Liver (tissue), 9 donors: ENCODE data around the gene PPM1E. TPM values are rescaled to one million over a fixed set of nuclear protein-coding genes. Genes with fewer than 3 reads are reported as not detected.

Experiments used
- DNase-seq: peaks from one replicate; pipeline ENCODE4 v3.0.0-alpha.2; 2017; ENCODE audit warnings: low spot score
- H3K27ac ChIP-seq, 2 donors: one replicate each; pipeline ENCODE4 v1.7.0; 2013; ENCODE audit warnings: inconsistent platforms in 2 of 2, low read length in 2 of 2, control low read depth in 1 of 2, low read depth in 1 of 2, mild to moderate bottlenecking in 1 of 2
- H3K27me3 ChIP-seq, 4 donors: one replicate each; pipeline versions ENCODE4 v1.6.1 to v1.7.0; 2013; ENCODE audit warnings: low read length in 3 of 4, inconsistent platforms in 1 of 4, mild to moderate bottlenecking in 1 of 4, moderate library complexity in 1 of 4; ENCODE audit not compliant: control insufficient read depth in 4 of 4, insufficient read depth in 4 of 4
- H3K36me3 ChIP-seq, 4 donors: one replicate each; pipeline versions ENCODE4 v1.6.1 to v1.7.0; 2013; ENCODE audit warnings: low read length in 3 of 4, mild to moderate bottlenecking in 3 of 4, low read depth in 1 of 4, moderate library complexity in 1 of 4; ENCODE audit not compliant: control insufficient read depth in 4 of 4, insufficient read depth in 3 of 4
- H3K4me1 ChIP-seq, 4 donors: one replicate each; pipeline versions ENCODE4 v1.6.1 to v1.7.0; 2013; ENCODE audit warnings: low read length in 3 of 4, mild to moderate bottlenecking in 3 of 4, moderate library complexity in 1 of 4; ENCODE audit not compliant: control insufficient read depth in 4 of 4, insufficient read depth in 4 of 4
- H3K4me3 ChIP-seq, 3 donors: one replicate each; pipeline versions ENCODE4 v1.6.1 to v1.7.0; 2013; ENCODE audit warnings: low read length in 3 of 3, control low read depth in 1 of 3, low read depth in 1 of 3, mild to moderate bottlenecking in 1 of 3
- H3K9ac ChIP-seq, 2 donors: one replicate each; pipeline ENCODE4 v1.7.0; 2013; ENCODE audit warnings: low read length in 2 of 2, mild to moderate bottlenecking in 2 of 2, moderate library complexity in 2 of 2, control low read depth in 1 of 2, low read depth in 1 of 2
- H3K9me3 ChIP-seq, 4 donors: one replicate each; pipeline versions ENCODE4 v1.6.1 to v1.7.0; 2013; ENCODE audit warnings: low read length in 3 of 4; ENCODE audit not compliant: control insufficient read depth in 4 of 4
- CTCF ChIP-seq: fragments of 150-350 bp; IDR thresholded peaks from 2 replicates; pipeline ENCODE4 v1.5.1; 2017; ENCODE audit warnings: improper control_type of control experiment, low read depth, low read length; ENCODE audit not compliant: missing input control
- FOXA1 ChIP-seq: IDR thresholded peaks from 2 replicates; pipeline ENCODE4 v1.6.1; 2016; ENCODE audit warnings: antibody characterized with exemption
- GABPA ChIP-seq, 2 donors: IDR thresholded peaks in 1 of 2; conservative IDR thresholded peaks in 1 of 2; 2 replicates each; pipeline ENCODE4 v1.6.1; 2016; ENCODE audit warnings: antibody characterized with exemption in 2 of 2, mild to moderate bottlenecking in 1 of 2, moderate library complexity in 1 of 2
- HNF4A ChIP-seq, 2 donors: conservative IDR thresholded peaks; 2 replicates each; pipeline ENCODE4 v1.6.1; 2016; ENCODE audit warnings: antibody characterized with exemption in 2 of 2, mild to moderate bottlenecking in 2 of 2
- HNF4G ChIP-seq: IDR thresholded peaks from 2 replicates; pipeline ENCODE4 v1.6.1; 2016; ENCODE audit warnings: antibody characterized with exemption
- JUND ChIP-seq, 2 donors: IDR thresholded peaks; 2 replicates each; pipeline ENCODE4 v1.6.1; 2016; ENCODE audit warnings: antibody characterized with exemption in 2 of 2
- MAX ChIP-seq: IDR thresholded peaks from 2 replicates; pipeline ENCODE4 v1.6.1; 2016; ENCODE audit warnings: antibody characterized with exemption
- RAD21 ChIP-seq, 2 donors: IDR thresholded peaks; 2 replicates each; pipeline ENCODE4 v1.6.1; 2016; ENCODE audit warnings: antibody characterized with exemption in 2 of 2, mild to moderate bottlenecking in 2 of 2
- REST ChIP-seq: IDR thresholded peaks from 2 replicates; pipeline ENCODE4 v1.6.1; 2016; ENCODE audit warnings: antibody characterized with exemption, mild to moderate bottlenecking
- SP1 ChIP-seq: IDR thresholded peaks from 2 replicates; pipeline ENCODE4 v1.6.1; 2018; ENCODE audit warnings: antibody characterized with exemption, mild to moderate bottlenecking
- TAF1 ChIP-seq: conservative IDR thresholded peaks from 2 replicates; pipeline ENCODE4 v1.6.1; 2016; ENCODE audit warnings: antibody characterized with exemption, mild to moderate bottlenecking
- YY1 ChIP-seq: IDR thresholded peaks from 2 replicates; pipeline ENCODE4 v1.6.1; 2016; ENCODE audit warnings: antibody characterized with exemption, mild to moderate bottlenecking
- ZBTB33 ChIP-seq: IDR thresholded peaks from 2 replicates; pipeline ENCODE4 v1.6.1; 2016; ENCODE audit warnings: antibody characterized with exemption
- whole genome bisulfite sequencing: extraction: QIAGEN DNeasy Blood & Tissue Kit; methylation state at CpG from one replicate; pipeline ENCODE4 v1.1.7; 2013; 5-methylcytosine and 5-hydroxymethylcytosine counted together
- polyA plus RNA-seq, 2 donors: library from polyadenylated mRNA; stranded (reverse) in 1 of 2; unstranded in 1 of 2; fragments of 200-250 nt in 1 of 2; fragments of >200 nt in 1 of 2; fragmentation: Nextera tagmentation in 1 of 2; extraction: Ambion mirVana in 1 of 2; gene quantifications; one replicate each; pipeline versions ENCODE4 v1.2.1 to v1.2.3, GENCODE V29; 2013 to 2015
- total RNA-seq, 2 donors: library from RNA; depleted of rRNA; stranded (reverse); fragments of >200 nt; gene quantifications; one replicate each; pipeline ENCODE4 v1.2.3, GENCODE V29; 2014
- donor health status: healthy.
- donor health status: healthy.
- donor health status: healthy.
- donor health status: healthy.
- donor health status: healthy.

Gene PPM1E
- total and polyA plus RNA-seq, 4 donors = 0.25 to 0.61 (median 0.50) TPM; not detected in 1

GRCh38 chr17:58809564-58809936 is 53.9 kb downstream of the PPM1E start:
- DNase-seq = no peak
- no peaks in the 10 kb centered on the region for H3K9me3 ChIP-seq
- H3K4me3 ChIP-seq = no peak overlapping the region
- H3K27me3 ChIP-seq = no peaks in the 10 kb centered on the region
- H3K36me3 ChIP-seq = no peaks in the 10 kb centered on the region
- WGBS = 88% methylated on average over 1 of the region's 1 CpG
- no peak for TF ChIP-seq CTCF
- no peak for TF ChIP-seq SP1
- no peak overlapping the region for H3K9ac ChIP-seq
- peaks cover 0 to 11% (median 2%) of the 10 kb centered on the region in 4 donors for H3K4me1 ChIP-seq
- H3K27ac ChIP-seq = no peak overlapping the region

GRCh38 chr17:58811290-58811689 is 55.6 kb downstream of the PPM1E start:
- 95% methylated on average over 3 of the region's 3 CpGs for WGBS
- H3K27ac ChIP-seq = no peak overlapping the region
- DNase-seq = no peak
- H3K4me3 ChIP-seq = no peak overlapping the region
- H3K36me3 ChIP-seq = no peaks in the 10 kb centered on the region
- no peaks in the 10 kb centered on the region for H3K9me3 ChIP-seq
- H3K27me3 ChIP-seq = no peaks in the 10 kb centered on the region
- no peak overlapping the region for H3K9ac ChIP-seq
- TF ChIP-seq SP1 (no peak), YY1 (no peak), MAX (no peak), HNF4A (conservative IDR thresholded peaks at IDR 0.05) (no peak), JUND (IDR thresholded peaks at IDR 0.05) (no peak), FOXA1 (no peak), ZBTB33 (no peak), REST (no peak), GABPA (IDR thresholded peaks at IDR 0.05 in 1 of 2, conservative IDR thresholded peaks at IDR 0.05 in 1 of 2) (no peak)
- peaks cover 0 to 7% (median 2%) of the 10 kb centered on the region in 4 donors for H3K4me1 ChIP-seq

GRCh38 chr17:58813712-58814111 is 58.1 kb downstream of the PPM1E start:
- TF ChIP-seq JUND (IDR thresholded peaks at IDR 0.05) (no peak), TAF1 (no peak), HNF4A (conservative IDR thresholded peaks at IDR 0.05) (no peak), SP1 (no peak), GABPA (IDR thresholded peaks at IDR 0.05 in 1 of 2, conservative IDR thresholded peaks at IDR 0.05 in 1 of 2) (no peak), MAX (no peak), RAD21 (IDR thresholded peaks at IDR 0.05) (no peak), ZBTB33 (no peak), REST (no peak), HNF4G (no peak), YY1 (no peak)
- no peak overlapping the region for H3K9ac ChIP-seq

More at GRCh38 chr17:58813712-58814111, 58.1 kb downstream of the PPM1E start:
- no peak for DNase-seq
- Histone ChIP-seq H3K9me3 (no peaks in the 10 kb centered on the region), H3K4me1 (peaks cover 0 to under 1% (median 0%) of the 10 kb centered on the region in 4 donors), H3K27ac (no peak overlapping the region), H3K4me3 (no peak overlapping the region), H3K27me3 (no peaks in the 10 kb centered on the region), H3K36me3 (no peaks in the 10 kb centered on the region)
